HepG2 (cell line): Measurements from ENCODE around the gene MED22. TPM values are rescaled to one million over a fixed set of nuclear protein-coding genes. Genes with fewer than 3 reads are reported as not detected.

Experiments used
- CBX1 ChIP-seq: IDR thresholded peaks from one replicate; pipeline ENCODE4 v1.6.1; 2016; ENCODE audit warnings: antibody characterized with exemption, low read depth
- GATA4 ChIP-seq: sonication (generic); IDR thresholded peaks from 2 replicates; pipeline ENCODE4 v1.6.1; 2016; ENCODE audit warnings: antibody characterized with exemption, low read depth, borderline replicate concordance
- HDAC2 ChIP-seq: sonication (generic); formaldehyde crosslinking; IDR thresholded peaks from 2 replicates; pipeline ENCODE4 v1.4.0; 2020; ENCODE audit warnings: missing genetic modification reagents
- HNRNPK ChIP-seq: fragments of 200-400 bp; formaldehyde crosslinking; IDR thresholded peaks from 2 replicates; pipeline ENCODE4 v1.6.1; 2018; ENCODE audit warnings: low read length, low read depth, moderate library complexity, mild to moderate bottlenecking; ENCODE audit not compliant: poor library complexity, severe bottlenecking
- ISL2 ChIP-seq: sonication (generic); formaldehyde crosslinking; IDR thresholded peaks from 2 replicates; pipeline ENCODE4 v1.5.0; 2020; ENCODE audit warnings: missing genetic modification reagents
- JDP2 ChIP-seq: sonication (generic); formaldehyde crosslinking; IDR thresholded peaks from 2 replicates; pipeline ENCODE4 v1.8.1; 2022; ENCODE audit warnings: missing genetic modification reagents, borderline replicate concordance
- SRSF4 ChIP-seq: fragments of 200-400 bp; formaldehyde crosslinking; IDR thresholded peaks from one replicate; pipeline ENCODE4 v1.6.1; 2018; ENCODE audit warnings: mild to moderate bottlenecking, low read depth, low read length, moderate library complexity; ENCODE audit not compliant: poor library complexity, severe bottlenecking
- TMF1 ChIP-seq: sonication (generic); formaldehyde crosslinking; IDR thresholded peaks from 2 replicates; pipeline ENCODE4 v1.8.1; 2022; ENCODE audit warnings: low read depth, missing genetic modification reagents
- ZNF138 ChIP-seq: sonication (generic); formaldehyde crosslinking; IDR thresholded peaks from 2 replicates; pipeline ENCODE4 v1.5.0; 2020; ENCODE audit warnings: mild to moderate bottlenecking, low read depth, missing genetic modification reagents
- ZNF296 ChIP-seq: sonication (generic); formaldehyde crosslinking; conservative IDR thresholded peaks from 2 replicates; pipeline ENCODE4 v1.5.0; 2020; ENCODE audit warnings: mild to moderate bottlenecking, missing genetic modification reagents
- ZNF501 ChIP-seq: sonication (generic); formaldehyde crosslinking; IDR thresholded peaks from 2 replicates; pipeline ENCODE4 v1.5.1; 2020; ENCODE audit warnings: mild to moderate bottlenecking, moderate library complexity, missing genetic modification reagents
- ZNF616 ChIP-seq: sonication (generic); formaldehyde crosslinking; IDR thresholded peaks from 2 replicates; pipeline ENCODE4 v1.5.0; 2020; ENCODE audit warnings: low read depth, mild to moderate bottlenecking, missing genetic modification reagents
- ZNF766 ChIP-seq: sonication (generic); formaldehyde crosslinking; IDR thresholded peaks from 2 replicates; pipeline ENCODE4 v1.5.0; 2020; ENCODE audit warnings: missing genetic modification reagents, borderline replicate concordance
- ZSCAN21 ChIP-seq: sonication (generic); formaldehyde crosslinking; IDR thresholded peaks from 2 replicates; pipeline ENCODE4 v1.8.0; 2022; ENCODE audit warnings: mild to moderate bottlenecking, missing genetic modification reagents, moderate library complexity, borderline replicate concordance
- polyA plus RNA-seq, 8 experiments: library from polyadenylated mRNA; depleted of rRNA in 3 of 8; stranded (reverse) in 7 of 8; unstranded in 1 of 8; fragments of >200 nt; fragmentation: Illumina TruSeq in 4 of 8; extraction: Trizol in 4 of 8; gene quantifications; 2 replicates each; pipeline versions ENCODE4 v1.2.1 to v1.2.3, GENCODE V29; 2011 to 2016; ENCODE audit warnings: low read depth in 4 of 8, missing spikeins in 1 of 8, mixed read lengths in 1 of 8; ENCODE audit not compliant: insufficient read depth in 1 of 8
- total RNA-seq, 5 experiments: library from RNA; depleted of rRNA; stranded (reverse); fragments of >200 nt; fragmentation: Illumina TruSeq; extraction: Trizol; gene quantifications; 2 replicates each; pipeline ENCODE4 v1.2.3, GENCODE V29; 2016; ENCODE audit warnings: low read depth in 1 of 5
- TF ChIP-seq, protein P1 (sequence below): sonication (generic); formaldehyde crosslinking; conservative IDR thresholded peaks from 2 replicates; pipeline ENCODE4 v1.8.0; 2022; ENCODE audit warnings: mild to moderate bottlenecking, moderate library complexity, missing genetic modification reagents
- TF ChIP-seq, protein P2 (sequence below): sonication (generic); formaldehyde crosslinking; IDR thresholded peaks from 2 replicates; pipeline ENCODE4 v1.9.0; 2022; ENCODE audit warnings: missing genetic modification reagents, mild to moderate bottlenecking, borderline replicate concordance
- TF ChIP-seq, protein P3 (sequence below): sonication (generic); formaldehyde crosslinking; IDR thresholded peaks from 2 replicates; pipeline ENCODE4 v1.4.0; 2020; ENCODE audit warnings: mild to moderate bottlenecking, missing genetic modification reagents
- TF ChIP-seq, protein P4 (sequence below): sonication (generic); formaldehyde crosslinking; IDR thresholded peaks from 2 replicates; pipeline ENCODE4 v1.4.0; 2020; ENCODE audit warnings: low read depth, mild to moderate bottlenecking, missing genetic modification reagents
- TF ChIP-seq, protein P5 (sequence below), 2 experiments: sonication (generic) in 1 of 2; formaldehyde crosslinking in 1 of 2; IDR thresholded peaks; 2 replicates each; pipeline versions ENCODE4 v1.5.1 to v1.6.1; 2011 to 2020; ENCODE audit warnings: borderline replicate concordance in 1 of 2, low read depth in 1 of 2, low read length in 1 of 2, mild to moderate bottlenecking in 1 of 2, missing genetic modification reagents in 1 of 2, moderate library complexity in 1 of 2

The MED22 gene
- total and polyA plus RNA-seq, 2 of the 13 experiments (the other 11 are each of a cell fraction or from before 2014, with no cell fraction given) = 15.8 to 22.1 TPM

DNA sequence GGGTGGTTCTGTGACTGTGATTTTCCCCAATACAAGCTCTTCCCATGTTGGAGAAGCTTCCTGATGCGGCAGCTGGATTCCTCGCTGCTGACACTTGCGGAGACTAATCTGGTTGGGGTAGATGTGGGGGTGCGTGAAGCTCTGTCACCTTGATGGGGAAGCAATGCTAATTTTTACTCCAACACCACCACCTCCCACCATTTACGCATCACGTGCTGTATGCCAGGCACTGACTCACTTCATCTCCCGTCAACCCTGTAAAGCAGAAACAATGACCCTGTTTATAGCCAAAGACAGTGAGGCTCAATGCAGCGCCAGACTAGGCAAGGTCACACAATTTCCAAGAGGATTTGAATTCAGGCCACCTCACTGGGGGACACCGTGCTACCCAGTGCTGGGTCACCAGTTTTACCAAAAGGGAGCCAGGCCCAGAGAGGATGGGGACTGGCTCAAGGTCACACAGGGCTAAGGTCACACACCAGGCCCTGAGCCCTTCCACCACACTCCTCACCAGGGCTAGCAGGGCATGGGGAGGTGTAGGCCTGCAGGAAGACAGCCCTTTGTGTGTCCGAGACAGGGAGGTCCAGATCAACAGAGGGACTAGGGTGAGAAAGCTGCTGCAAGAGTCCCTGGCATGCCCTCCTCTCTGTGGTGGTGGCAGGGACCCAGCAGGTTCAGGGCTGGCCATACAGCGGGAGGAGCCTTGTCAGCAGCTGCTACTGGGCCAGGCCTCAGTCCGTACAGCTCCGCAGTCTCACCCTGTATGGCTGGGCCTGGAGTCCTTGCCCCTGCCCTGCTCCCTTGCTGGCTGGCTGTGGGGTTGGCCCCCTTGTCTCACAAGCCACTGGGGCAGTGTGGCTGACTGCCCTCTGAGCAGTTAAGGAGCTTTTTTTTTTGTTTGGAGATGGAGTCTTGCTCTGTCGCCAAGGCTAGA, 31.5 kb upstream of the MED22 start (continued):
- TF ChIP-seq, protein P1, sequence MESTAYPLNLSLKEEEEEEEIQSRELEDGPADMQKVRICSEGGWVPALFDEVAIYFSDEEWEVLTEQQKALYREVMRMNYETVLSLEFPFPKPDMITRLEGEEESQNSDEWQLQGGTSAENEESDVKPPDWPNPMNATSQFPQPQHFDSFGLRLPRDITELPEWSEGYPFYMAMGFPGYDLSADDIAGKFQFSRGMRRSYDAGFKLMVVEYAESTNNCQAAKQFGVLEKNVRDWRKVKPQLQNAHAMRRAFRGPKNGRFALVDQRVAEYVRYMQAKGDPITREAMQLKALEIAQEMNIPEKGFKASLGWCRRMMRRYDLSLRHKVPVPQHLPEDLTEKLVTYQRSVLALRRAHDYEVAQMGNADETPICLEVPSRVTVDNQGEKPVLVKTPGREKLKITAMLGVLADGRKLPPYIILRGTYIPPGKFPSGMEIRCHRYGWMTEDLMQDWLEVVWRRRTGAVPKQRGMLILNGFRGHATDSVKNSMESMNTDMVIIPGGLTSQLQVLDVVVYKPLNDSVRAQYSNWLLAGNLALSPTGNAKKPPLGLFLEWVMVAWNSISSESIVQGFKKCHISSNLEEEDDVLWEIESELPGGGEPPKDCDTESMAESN (CRISPR knock-in tag) = 0 out of 2 replicates have a peak, but pooled peaks have one; percentile 7
- TF ChIP-seq ZNF766 (CRISPR knock-in tag) = no peak
- no peak for TF ChIP-seq HNRNPK
- no peak for TF ChIP-seq JDP2 (CRISPR knock-in tag)
- peak; percentile 19; the same call in 1 of the 2 replicates for TF ChIP-seq ZSCAN21 (CRISPR knock-in tag)
- TF ChIP-seq, protein P2, sequence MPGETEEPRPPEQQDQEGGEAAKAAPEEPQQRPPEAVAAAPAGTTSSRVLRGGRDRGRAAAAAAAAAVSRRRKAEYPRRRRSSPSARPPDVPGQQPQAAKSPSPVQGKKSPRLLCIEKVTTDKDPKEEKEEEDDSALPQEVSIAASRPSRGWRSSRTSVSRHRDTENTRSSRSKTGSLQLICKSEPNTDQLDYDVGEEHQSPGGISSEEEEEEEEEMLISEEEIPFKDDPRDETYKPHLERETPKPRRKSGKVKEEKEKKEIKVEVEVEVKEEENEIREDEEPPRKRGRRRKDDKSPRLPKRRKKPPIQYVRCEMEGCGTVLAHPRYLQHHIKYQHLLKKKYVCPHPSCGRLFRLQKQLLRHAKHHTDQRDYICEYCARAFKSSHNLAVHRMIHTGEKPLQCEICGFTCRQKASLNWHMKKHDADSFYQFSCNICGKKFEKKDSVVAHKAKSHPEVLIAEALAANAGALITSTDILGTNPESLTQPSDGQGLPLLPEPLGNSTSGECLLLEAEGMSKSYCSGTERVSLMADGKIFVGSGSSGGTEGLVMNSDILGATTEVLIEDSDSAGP (CRISPR knock-in tag) = peak; percentile 49; the same call in 1 of the 2 replicates
- TF ChIP-seq ZNF501 (CRISPR knock-in tag) = no peak
- TF ChIP-seq, protein P3, sequence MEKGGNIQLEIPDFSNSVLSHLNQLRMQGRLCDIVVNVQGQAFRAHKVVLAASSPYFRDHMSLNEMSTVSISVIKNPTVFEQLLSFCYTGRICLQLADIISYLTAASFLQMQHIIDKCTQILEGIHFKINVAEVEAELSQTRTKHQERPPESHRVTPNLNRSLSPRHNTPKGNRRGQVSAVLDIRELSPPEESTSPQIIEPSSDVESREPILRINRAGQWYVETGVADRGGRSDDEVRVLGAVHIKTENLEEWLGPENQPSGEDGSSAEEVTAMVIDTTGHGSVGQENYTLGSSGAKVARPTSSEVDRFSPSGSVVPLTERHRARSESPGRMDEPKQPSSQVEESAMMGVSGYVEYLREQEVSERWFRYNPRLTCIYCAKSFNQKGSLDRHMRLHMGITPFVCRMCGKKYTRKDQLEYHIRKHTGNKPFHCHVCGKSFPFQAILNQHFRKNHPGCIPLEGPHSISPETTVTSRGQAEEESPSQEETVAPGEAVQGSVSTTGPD = 0 out of 2 replicates have a peak, but pooled peaks have one; percentile 33
- TF ChIP-seq CBX1 = no peak
- TF ChIP-seq HDAC2 (CRISPR knock-in tag) = no peak
- TF ChIP-seq, protein P4, sequence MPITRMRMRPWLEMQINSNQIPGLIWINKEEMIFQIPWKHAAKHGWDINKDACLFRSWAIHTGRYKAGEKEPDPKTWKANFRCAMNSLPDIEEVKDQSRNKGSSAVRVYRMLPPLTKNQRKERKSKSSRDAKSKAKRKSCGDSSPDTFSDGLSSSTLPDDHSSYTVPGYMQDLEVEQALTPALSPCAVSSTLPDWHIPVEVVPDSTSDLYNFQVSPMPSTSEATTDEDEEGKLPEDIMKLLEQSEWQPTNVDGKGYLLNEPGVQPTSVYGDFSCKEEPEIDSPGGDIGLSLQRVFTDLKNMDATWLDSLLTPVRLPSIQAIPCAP (CRISPR knock-in tag) = no peak
- TF ChIP-seq TMF1 = no peak
- no peak for TF ChIP-seq GATA4
- TF ChIP-seq ISL2 (CRISPR knock-in tag) = no peak
- no peak for TF ChIP-seq ZNF296 (CRISPR knock-in tag)
- TF ChIP-seq ZNF138 (CRISPR knock-in tag) = no peak
- TF ChIP-seq, protein P5, sequence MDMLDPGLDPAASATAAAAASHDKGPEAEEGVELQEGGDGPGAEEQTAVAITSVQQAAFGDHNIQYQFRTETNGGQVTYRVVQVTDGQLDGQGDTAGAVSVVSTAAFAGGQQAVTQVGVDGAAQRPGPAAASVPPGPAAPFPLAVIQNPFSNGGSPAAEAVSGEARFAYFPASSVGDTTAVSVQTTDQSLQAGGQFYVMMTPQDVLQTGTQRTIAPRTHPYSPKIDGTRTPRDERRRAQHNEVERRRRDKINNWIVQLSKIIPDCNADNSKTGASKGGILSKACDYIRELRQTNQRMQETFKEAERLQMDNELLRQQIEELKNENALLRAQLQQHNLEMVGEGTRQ (IDR thresholded peaks at IDR 0.05; ENCODE audit: low read depth, low read length) = peak; percentile 57; the same call in 1 of the 2 replicates
- TF ChIP-seq, protein P5 (CRISPR knock-in tag; IDR thresholded peaks at IDR 0.05; ENCODE audit: borderline replicate concordance) = no peak
- no peak for TF ChIP-seq ZNF616
- TF ChIP-seq SRSF4 = no peak
